A549 (cell line): ENCODE measurements around the gene COL2A1. TPM values are rescaled to one million over a fixed set of nuclear protein-coding genes. Genes with fewer than 3 reads are reported as not detected.

Source experiments
- ATAC-seq, 2 experiments: fragments of 200-7000 bp in 1 of 2; fragments of >200 bp in 1 of 2; cut with Nextera tagmentation in 1 of 2; cut with Tn5 transposase in 1 of 2; 3 replicates each; pipeline versions ENCODE4 v1.8.0 to v1.9.1; 2018 to 2020; ENCODE audit warnings: mild to moderate bottlenecking in 1 of 2, moderate library complexity in 1 of 2
- CTCF ChIA-PET: fragments of 300-600 bp; sonication (Branson Sonifier 250); formaldehyde crosslinking; extraction: SDS; loops from one replicate; lab custom pipeline; 2021; ENCODE audit warnings: antibody characterized with exemption, inconsistent platforms; lab: Yijun Ruan, JAX
- POLR2A ChIA-PET: fragments of 350-600 bp; formaldehyde crosslinking; extraction: SDS; loops from one replicate; lab custom pipeline; 2021; ENCODE audit warnings: antibody characterized with exemption, inconsistent platforms; lab: Yijun Ruan, JAX
- DNase-seq, 2 experiments: peaks; one replicate each; pipeline versions ENCODE4 v3.0.0 to v3.0.0-alpha.2; 2011 to 2016; ENCODE audit warnings: low read depth in 1 of 2, low spot score in 1 of 2
- FAIRE-seq: peaks from 2 replicates; lab custom pipeline; 2011; peaks lifted over from hg19 to GRCh38; lab: Jason Lieb, UNC
- H3K27ac ChIP-seq, 2 experiments: fragments of >200 bp; sonication (Bioruptor Twin); formaldehyde crosslinking; 3 replicates each; pipeline ENCODE4 v1.5.1; 2016 to 2017
- H3K4me1 ChIP-seq: fragments of >200 bp; sonication (Bioruptor Twin); formaldehyde crosslinking; 3 replicates; pipeline ENCODE4 v1.6.1; 2016
- H3K4me2 ChIP-seq: fragments of >200 bp; sonication (Bioruptor Twin); formaldehyde crosslinking; 3 replicates; pipeline ENCODE4 v1.6.1; 2016
- H3K4me3 ChIP-seq: fragments of >200 bp; sonication (Bioruptor Twin); formaldehyde crosslinking; 3 replicates; pipeline ENCODE4 v1.5.1; 2016
- H3K9me3 ChIP-seq: fragments of >200 bp; sonication (Bioruptor Twin); formaldehyde crosslinking; 3 replicates; pipeline ENCODE4 v1.6.1; 2016
- CBX8 ChIP-seq: fragments of 200-600 bp; sonication (generic); IDR thresholded peaks from 2 replicates; pipeline ENCODE4 v1.6.1; 2016
- CTCF ChIP-seq: fragments of >200 bp; sonication (Bioruptor Twin); formaldehyde crosslinking; IDR thresholded peaks from 3 replicates; pipeline ENCODE4 v1.5.1; 2016
- ELK1 ChIP-seq: fragments of 150-350 bp; IDR thresholded peaks from 2 replicates; pipeline ENCODE4 v1.6.1; 2014; ENCODE audit warnings: low read depth, mild to moderate bottlenecking, low read length
- FOSB ChIP-seq: fragments of 250-450 bp; sonication (Bioruptor Pico); IDR thresholded peaks from 2 replicates; pipeline ENCODE4 v1.5.0; 2020; ENCODE audit warnings: mild to moderate bottlenecking, moderate library complexity
- FOSL2 ChIP-seq, 2 experiments: fragments of 450-650 bp in 1 of 2; fragments of >200 bp in 1 of 2; sonication (Bioruptor Twin) in 1 of 2; formaldehyde crosslinking; IDR thresholded peaks; 2 replicates each; pipeline versions ENCODE4 v1.5.0 to v1.6.1; 2016 to 2020; ENCODE audit warnings: mild to moderate bottlenecking in 1 of 2, moderate library complexity in 1 of 2
- HDAC2 ChIP-seq: fragments of 200-600 bp; sonication (generic); IDR thresholded peaks from 2 replicates; pipeline ENCODE4 v1.6.1; 2016
- HES2 ChIP-seq: fragments of >200 bp; sonication (Bioruptor Twin); formaldehyde crosslinking; IDR thresholded peaks from 2 replicates; pipeline ENCODE4 v1.6.1; 2016
- HMGXB4 ChIP-seq: fragments of 250-450 bp; sonication (Bioruptor Pico); IDR thresholded peaks from 2 replicates; pipeline ENCODE4 v1.5.0; 2021; ENCODE audit warnings: mild to moderate bottlenecking, moderate library complexity, borderline replicate concordance
- HOXA7 ChIP-seq: fragments of 250-450 bp; sonication (Bioruptor Pico); IDR thresholded peaks from 2 replicates; pipeline ENCODE4 v1.5.0; 2020; ENCODE audit warnings: mild to moderate bottlenecking, moderate library complexity
- HOXB13 ChIP-seq: fragments of 250-450 bp; sonication (Bioruptor Pico); IDR thresholded peaks from 2 replicates; pipeline ENCODE4 v1.5.0; 2020; ENCODE audit warnings: low read depth, mild to moderate bottlenecking, moderate library complexity
- JUNB ChIP-seq: fragments of >200 bp; sonication (Bioruptor Twin); formaldehyde crosslinking; IDR thresholded peaks from 2 replicates; pipeline ENCODE4 v1.6.1; 2016
- MAFK ChIP-seq: fragments of 450-650 bp; IDR thresholded peaks from 2 replicates; pipeline ENCODE4 v1.6.1; 2014; ENCODE audit not compliant: partially characterized antibody
- MAX ChIP-seq: IDR thresholded peaks from 2 replicates; pipeline ENCODE4 v1.6.1; 2012
- NFE2L2 ChIP-seq: fragments of 150-350 bp; conservative IDR thresholded peaks from 2 replicates; pipeline ENCODE4 v1.6.1; 2014; ENCODE audit warnings: low read length
- NR3C1 ChIP-seq: fragments of >200 bp; sonication (Bioruptor Twin); formaldehyde crosslinking; IDR thresholded peaks from 3 replicates; pipeline ENCODE4 v1.6.1; 2017
- PBX3 ChIP-seq: IDR thresholded peaks from 2 replicates; pipeline ENCODE4 v1.6.1; 2012
- PHF8 ChIP-seq: fragments of 200-600 bp; sonication (generic); IDR thresholded peaks from 2 replicates; pipeline ENCODE4 v1.6.1; 2016; ENCODE audit warnings: low read depth, mild to moderate bottlenecking, antibody characterized with exemption, moderate library complexity, borderline replicate concordance
- POLR2A ChIP-seq: IDR thresholded peaks from 2 replicates; pipeline ENCODE4 v1.6.1; 2012; ENCODE audit warnings: mild to moderate bottlenecking, low read length
- POLR2AphosphoS2 ChIP-seq: conservative IDR thresholded peaks from 2 replicates; pipeline ENCODE4 v1.6.1; 2012; ENCODE audit warnings: low read length, improper control_type of control experiment, inconsistent platforms
- RAD21 ChIP-seq, 2 experiments: fragments of >200 bp in 1 of 2; sonication (Bioruptor Twin) in 1 of 2; formaldehyde crosslinking in 1 of 2; IDR thresholded peaks in 1 of 2; conservative IDR thresholded peaks in 1 of 2; 2 replicates in 1 of 2; 3 replicates in 1 of 2; pipeline ENCODE4 v1.6.1; 2012 to 2018; ENCODE audit warnings: inconsistent platforms in 1 of 2
- RNF2 ChIP-seq: fragments of 200-600 bp; sonication (generic); IDR thresholded peaks from 2 replicates; pipeline ENCODE4 v1.6.1; 2016; ENCODE audit warnings: low read depth, mild to moderate bottlenecking, antibody characterized with exemption, moderate library complexity, borderline replicate concordance
- SMC3 ChIP-seq: fragments of >200 bp; sonication (Bioruptor Twin); formaldehyde crosslinking; IDR thresholded peaks from 3 replicates; pipeline ENCODE4 v1.6.1; 2018; ENCODE audit warnings: inconsistent platforms
- SREBF2 ChIP-seq: fragments of 450-650 bp; IDR thresholded peaks from 2 replicates; pipeline ENCODE4 v1.6.1; 2014; ENCODE audit warnings: mild to moderate bottlenecking, moderate library complexity
- TFCP2L1 ChIP-seq: fragments of 250-450 bp; sonication (Bioruptor Pico); IDR thresholded peaks from 2 replicates; pipeline ENCODE4 v1.5.0; 2021; ENCODE audit warnings: mild to moderate bottlenecking
- ZNF302 ChIP-seq: fragments of 250-450 bp; sonication (Bioruptor Pico); IDR thresholded peaks from 2 replicates; pipeline ENCODE4 v1.9.0; 2021; ENCODE audit warnings: inconsistent platforms, mild to moderate bottlenecking, moderate library complexity
- ZSCAN20 ChIP-seq: fragments of 250-450 bp; sonication (Bioruptor Pico); IDR thresholded peaks from 2 replicates; pipeline ENCODE4 v1.8.0; 2022; ENCODE audit warnings: mild to moderate bottlenecking, moderate library complexity
- WGBS: methylation state at CpG from one replicate; pipeline ENCODE4 v1.1.6; 2017; ENCODE audit errors: missing lambda C conversion rate; 5-methylcytosine and 5-hydroxymethylcytosine counted together
- polyA plus RNA-seq, 4 experiments: library from polyadenylated mRNA; depleted of rRNA in 3 of 4; stranded (reverse); fragments of >200 nt; fragmentation: RNase III in 1 of 4; extraction: RNeasy Plus Mini Kit Qiagen cat#74134 plus additional on column Dnase treatment in 1 of 4; gene quantifications; 2 replicates in 3 of 4; 3 replicates in 1 of 4; pipeline ENCODE4 v1.2.3, GENCODE V29; 2011 to 2017
- TF ChIP-seq, protein P1 (sequence below): fragments of 250-450 bp; sonication (Bioruptor Pico); IDR thresholded peaks from 2 replicates; pipeline ENCODE4 v1.5.0; 2020; ENCODE audit warnings: low read depth, mild to moderate bottlenecking, moderate library complexity

Gene COL2A1
- polyA plus RNA-seq, 2 of the 4 experiments (the other 2 are of a cell fraction): 0.01 TPM; not detected in 1

DNA sequence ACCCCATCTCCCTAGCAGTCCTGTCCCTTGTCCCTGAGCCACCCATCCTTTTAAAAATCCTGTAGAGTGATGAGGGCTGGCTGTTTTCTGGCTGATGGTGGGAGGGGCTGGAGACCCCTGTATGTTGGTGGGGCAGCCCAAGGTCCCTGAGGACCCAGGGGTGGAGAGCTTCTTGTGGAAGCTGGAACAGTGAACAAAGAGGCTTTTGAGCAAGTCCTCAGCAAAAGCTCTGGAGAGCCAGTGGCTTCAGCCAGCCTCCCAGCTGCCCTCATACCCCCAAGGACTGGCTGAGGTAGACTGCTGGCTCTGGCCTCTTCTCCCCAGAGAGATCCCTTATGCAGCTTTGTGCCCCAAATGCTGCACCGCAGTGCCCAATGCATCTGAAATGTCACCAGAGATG is 29.2 kb upstream of the COL2A1 start:
- no peaks in the 10 kb centered on the region for H3K9me3 ChIP-seq
- ChIA-PET POLR2A (no interaction called here), CTCF (interaction anchor here (0.5 to 2.2 kb wide), 4 partner anchors 10 to 289 kb away, joined by 3 to 7 read pairs (median 4); no protein-coding TSS in a partner anchor)
- TF ChIP-seq NFE2L2 (no peak), FOSB (CRISPR knock-in tag) (no peak), CBX8 (no peak)
- DNase-seq (no peak), FAIRE-seq (no peak), ATAC-seq (no peak)
- H3K4me1 ChIP-seq: no peaks in the 10 kb centered on the region
- no peak overlapping the region for H3K4me3 ChIP-seq
- H3K4me2 ChIP-seq: no peak overlapping the region
- 86% methylated on average over 1 of the region's 1 CpG for WGBS
- no peak overlapping the region for H3K27ac ChIP-seq

DNA sequence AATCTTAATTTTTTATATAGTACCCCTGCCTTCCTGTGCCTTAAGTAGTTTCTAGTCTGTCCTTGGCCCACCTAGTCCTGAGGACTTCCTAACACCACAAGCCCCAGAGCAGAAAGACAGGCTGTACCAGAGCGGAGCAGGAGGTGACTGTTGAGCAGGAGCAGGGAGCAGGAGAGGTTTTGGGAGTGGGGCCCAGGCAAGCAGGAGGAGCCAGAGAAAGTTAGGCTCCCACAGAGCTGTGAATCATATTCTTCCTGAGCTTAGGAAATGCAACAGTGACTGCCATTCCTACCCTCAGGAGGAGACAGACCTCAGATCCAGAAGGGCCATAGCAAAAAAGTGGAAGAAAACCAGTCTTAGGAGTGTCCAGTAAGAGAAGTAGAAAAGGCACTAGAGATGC is 28.3 kb upstream of the COL2A1 start:
- CTCF ChIA-PET: interaction anchor here (1.1 to 2.2 kb wide), 2 partner anchors 11 to 133 kb away, joined by 3 to 7 read pairs; no protein-coding TSS in a partner anchor
- 74% methylated on average over 1 of the region's 1 CpG for WGBS
- POLR2A ChIA-PET: no interaction called here
- Histone ChIP-seq H3K9me3 (no peaks in the 10 kb centered on the region), H3K4me3 (no peak overlapping the region), H3K4me1 (no peaks in the 10 kb centered on the region), H3K27ac (no peak overlapping the region), H3K4me2 (no peak overlapping the region)
- ATAC-seq (no peak), DNase-seq (no peak), FAIRE-seq (no peak)
- TF ChIP-seq ELK1: no peak
- no peak for TF ChIP-seq RAD21 (conservative IDR thresholded peaks at IDR 0.05 in 1 of 2, IDR thresholded peaks at IDR 0.05 in 1 of 2)
- no peak for TF ChIP-seq ZSCAN20 (CRISPR knock-in tag)
- TF ChIP-seq HMGXB4 (CRISPR knock-in tag): no peak
- TF ChIP-seq HDAC2: no peak
- TF ChIP-seq SREBF2: no peak
- no peak for TF ChIP-seq NR3C1

DNA sequence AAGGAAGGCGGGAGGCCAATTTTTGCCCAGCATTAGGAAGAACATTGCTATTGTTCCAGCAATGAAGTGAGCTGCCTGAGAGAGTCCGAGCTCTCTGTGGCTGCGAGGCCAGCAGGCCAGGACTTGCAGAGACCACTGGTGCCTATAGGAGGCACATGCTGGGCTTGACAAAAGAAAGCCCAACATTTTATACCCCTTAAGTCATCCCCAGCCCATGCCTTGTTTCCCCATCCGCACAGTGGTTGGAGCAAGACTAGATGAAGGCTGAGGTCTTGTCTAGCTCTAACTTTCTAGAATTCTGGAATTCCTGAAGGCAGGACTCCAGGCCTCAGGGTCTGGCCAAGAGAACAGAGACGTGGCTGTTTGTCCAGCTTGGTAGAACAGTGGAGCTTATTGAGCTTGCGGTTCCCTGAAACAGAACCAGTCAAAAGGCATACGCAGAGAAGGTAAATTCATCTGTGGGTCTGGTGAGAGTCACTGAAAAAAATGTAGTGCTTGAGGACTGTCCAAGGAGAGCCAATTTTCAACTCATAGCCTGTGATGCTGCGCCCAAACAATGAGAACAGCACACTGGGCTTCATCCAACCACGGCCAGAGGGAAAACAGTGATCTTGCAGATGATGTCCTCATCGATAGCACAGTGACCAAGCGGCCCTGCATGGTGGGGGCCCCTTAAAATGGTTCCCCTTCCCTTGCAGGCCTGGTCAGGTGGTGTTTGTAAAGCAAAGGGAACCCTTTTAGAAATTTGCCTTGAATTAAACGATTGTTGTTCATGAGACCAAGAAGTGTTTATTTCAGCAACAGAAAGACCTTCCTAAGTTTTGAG is 27.1 kb upstream of the COL2A1 start:
- no peak for TF ChIP-seq FOSL2 (IDR thresholded peaks at IDR 0.05)
- no peak for TF ChIP-seq FOSL2 (CRISPR knock-in tag; IDR thresholded peaks at IDR 0.05)
- TF ChIP-seq ZNF302: no peak
- no peak for TF ChIP-seq CTCF
- no peak for TF ChIP-seq HOXB13 (CRISPR knock-in tag)
- TF ChIP-seq TFCP2L1 (CRISPR knock-in tag): no peak
- TF ChIP-seq POLR2AphosphoS2: no peak
- TF ChIP-seq PBX3: no peak
- no peak for TF ChIP-seq MAX
- no peak for TF ChIP-seq MAFK
- no peak for TF ChIP-seq POLR2A
- TF ChIP-seq HES2: no peak
- TF ChIP-seq HOXA7: no peak
- no peak for TF ChIP-seq SMC3
- TF ChIP-seq JUNB: no peak
- no peak for TF ChIP-seq PHF8
- TF ChIP-seq, protein P1, sequence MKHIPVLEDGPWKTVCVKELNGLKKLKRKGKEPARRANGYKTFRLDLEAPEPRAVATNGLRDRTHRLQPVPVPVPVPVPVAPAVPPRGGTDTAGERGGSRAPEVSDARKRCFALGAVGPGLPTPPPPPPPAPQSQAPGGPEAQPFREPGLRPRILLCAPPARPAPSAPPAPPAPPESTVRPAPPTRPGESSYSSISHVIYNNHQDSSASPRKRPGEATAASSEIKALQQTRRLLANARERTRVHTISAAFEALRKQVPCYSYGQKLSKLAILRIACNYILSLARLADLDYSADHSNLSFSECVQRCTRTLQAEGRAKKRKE (CRISPR knock-in tag): no peak
- TF ChIP-seq RNF2: no peak
- TF ChIP-seq ZSCAN20 (CRISPR knock-in tag): no peak
- ATAC-seq (peak in 1 of 2 experiments; percentile 43; a peak in 3 of 6 replicates), FAIRE-seq (no peak), DNase-seq (no peak)
- no peaks in the 10 kb centered on the region for H3K4me1 ChIP-seq
- POLR2A ChIA-PET: no interaction called here
- CTCF ChIA-PET: interaction anchor here (1.1 kb wide), 1 partner anchor 12 kb away, joined by 3 read pairs; no protein-coding TSS in a partner anchor
- H3K4me3 ChIP-seq: no peak overlapping the region
- H3K4me2 ChIP-seq: no peak overlapping the region
- no peak overlapping the region for H3K27ac ChIP-seq
- H3K9me3 ChIP-seq: no peaks in the 10 kb centered on the region
- WGBS: 72% methylated on average over 12 of the region's 12 CpGs
